H9 (cell line): Measurements from ENCODE around the gene PREP. TPM values are rescaled to one million over a fixed set of nuclear protein-coding genes. Genes with fewer than 3 reads are reported as not detected.

Experiments used
- DNase-seq: peaks from one replicate; pipeline ENCODE4 v3.0.0-alpha.2; 2017
- H2AFZ ChIP-seq: one replicate; pipeline ENCODE4 v1.6.1; 2013; ENCODE audit warnings: mild to moderate bottlenecking, low read length, control low read depth, moderate library complexity
- H2AK5ac ChIP-seq: 2 replicates; pipeline ENCODE4 v1.6.1; 2013; ENCODE audit warnings: low read length, control low read depth, mixed read lengths; ENCODE audit not compliant: insufficient read length
- H2BK120ac ChIP-seq: one replicate; pipeline ENCODE4 v1.6.1; 2013; ENCODE audit warnings: low read depth, mild to moderate bottlenecking, low read length, control low read depth, inconsistent platforms; ENCODE audit not compliant: poor library complexity, severe bottlenecking
- H2BK12ac ChIP-seq: 2 replicates; pipeline ENCODE4 v1.6.1; 2013; ENCODE audit warnings: low read length, control low read depth, mixed read lengths, low read depth; ENCODE audit not compliant: insufficient read length
- H2BK15ac ChIP-seq: 2 replicates; pipeline ENCODE4 v1.6.1; 2013; ENCODE audit warnings: low read depth, low read length, control low read depth
- H2BK20ac ChIP-seq: one replicate; pipeline ENCODE4 v1.6.1; 2013; ENCODE audit warnings: low read depth, mild to moderate bottlenecking, low read length, control low read depth, inconsistent platforms; ENCODE audit not compliant: poor library complexity, severe bottlenecking
- H2BK5ac ChIP-seq: 2 replicates; pipeline ENCODE4 v1.6.1; 2013; ENCODE audit warnings: low read length, control low read depth, mixed read lengths; ENCODE audit not compliant: insufficient read length
- H3K14ac ChIP-seq: 2 replicates; pipeline ENCODE4 v1.6.1; 2013; ENCODE audit warnings: low read length, control low read depth; ENCODE audit not compliant: insufficient read depth
- H3K18ac ChIP-seq: 2 replicates; pipeline ENCODE4 v1.6.1; 2013; ENCODE audit warnings: low read depth, mild to moderate bottlenecking, mixed read lengths, low read length, control low read depth; ENCODE audit not compliant: insufficient read length
- H3K23ac ChIP-seq: 2 replicates; pipeline ENCODE4 v1.6.1; 2013; ENCODE audit warnings: low read length, control low read depth, mixed read lengths, low read depth; ENCODE audit not compliant: insufficient read length
- H3K23me2 ChIP-seq: 2 replicates; pipeline ENCODE4 v1.6.1; 2013; ENCODE audit warnings: low read depth, mild to moderate bottlenecking, mixed read lengths, low read length, control low read depth; ENCODE audit not compliant: insufficient read length, poor library complexity, severe bottlenecking
- H3K27ac ChIP-seq: 2 replicates; pipeline ENCODE4 v1.5.1; 2013; ENCODE audit warnings: low read length, control low read depth, mixed read lengths, low read depth; ENCODE audit not compliant: insufficient read length
- H3K27me3 ChIP-seq: 2 replicates; pipeline ENCODE4 v1.6.1; 2013; ENCODE audit warnings: low read length, control low read depth, inconsistent platforms; ENCODE audit not compliant: insufficient read depth
- H3K4ac ChIP-seq: 2 replicates; pipeline ENCODE4 v1.6.1; 2013; ENCODE audit warnings: low read depth, mild to moderate bottlenecking, control low read depth, inconsistent platforms, low read length, moderate library complexity
- H3K4me1 ChIP-seq: 2 replicates; pipeline ENCODE4 v1.6.1; 2013; ENCODE audit warnings: low read length, control low read depth, inconsistent platforms; ENCODE audit not compliant: insufficient read depth
- H3K4me2 ChIP-seq: 2 replicates; pipeline ENCODE4 v1.6.1; 2013; ENCODE audit warnings: low read length, control low read depth, mixed read lengths; ENCODE audit not compliant: insufficient read length, insufficient read depth
- H3K56ac ChIP-seq: 2 replicates; pipeline ENCODE4 v1.6.1; 2013; ENCODE audit warnings: low read depth, mild to moderate bottlenecking, mixed read lengths, low read length, control low read depth; ENCODE audit not compliant: insufficient read length
- H3K79me1 ChIP-seq: 2 replicates; pipeline ENCODE4 v1.6.1; 2013; ENCODE audit warnings: low read depth, mild to moderate bottlenecking, moderate library complexity, low read length, control low read depth, inconsistent platforms; ENCODE audit not compliant: insufficient read depth, poor library complexity, severe bottlenecking
- H3K79me2 ChIP-seq: 2 replicates; pipeline ENCODE4 v1.6.1; 2013; ENCODE audit warnings: low read length, control low read depth, inconsistent platforms; ENCODE audit not compliant: insufficient read depth
- H3K9ac ChIP-seq: 2 replicates; pipeline ENCODE4 v1.6.1; 2013; ENCODE audit warnings: low read length, control low read depth, mixed read lengths; ENCODE audit not compliant: insufficient read length; ENCODE audit errors: extremely low read depth
- H3K9me3 ChIP-seq: one replicate; pipeline ENCODE4 v1.6.1; 2013; ENCODE audit warnings: low read depth, low read length, inconsistent platforms; ENCODE audit not compliant: control insufficient read depth
- H3T11ph ChIP-seq: one replicate; pipeline ENCODE4 v1.6.1; 2013; ENCODE audit warnings: mild to moderate bottlenecking, low read length, control low read depth, inconsistent platforms
- H4K20me1 ChIP-seq: one replicate; pipeline ENCODE4 v1.6.1; 2013; ENCODE audit not compliant: control insufficient read depth, insufficient read length, insufficient read depth
- H4K5ac ChIP-seq: 2 replicates; pipeline ENCODE4 v1.6.1; 2013; ENCODE audit warnings: low read depth, mild to moderate bottlenecking, mixed read lengths, low read length, control low read depth; ENCODE audit not compliant: insufficient read length
- H4K8ac ChIP-seq: replicated peaks from 2 replicates; pipeline ENCODE4 v1.6.1; 2013; ENCODE audit warnings: low read length, control low read depth, mixed read lengths, low read depth; ENCODE audit not compliant: insufficient read length
- H4K91ac ChIP-seq: 2 replicates; pipeline ENCODE4 v1.6.1; 2013; ENCODE audit warnings: low read depth, mild to moderate bottlenecking, moderate library complexity, mixed read lengths, low read length, control low read depth; ENCODE audit not compliant: insufficient read length
- H3K27ac Mint-ChIP-seq, 3 experiments: 2 replicates in 2 of 3; 3 replicates in 1 of 3; pipeline ENCODE4 v1.8.0; 2020 to 2021; ENCODE audit warnings: mixed read lengths in 3 of 3, mild to moderate bottlenecking in 1 of 3, moderate library complexity in 1 of 3
- H3K27me3 Mint-ChIP-seq: 2 replicates; pipeline ENCODE4 v1.8.0; 2021; ENCODE audit warnings: low read depth, mild to moderate bottlenecking, moderate library complexity, mixed read lengths
- H3K36me3 Mint-ChIP-seq, 3 experiments: 2 replicates in 2 of 3; 3 replicates in 1 of 3; pipeline ENCODE4 v1.8.0; 2020 to 2021; ENCODE audit warnings: low read depth in 3 of 3, mixed read lengths in 3 of 3; ENCODE audit not compliant: insufficient read depth in 1 of 3
- H3K4me1 Mint-ChIP-seq, 2 experiments: 2 replicates each; pipeline ENCODE4 v1.8.0; 2020; ENCODE audit warnings: mixed read lengths in 2 of 2
- H3K4me3 Mint-ChIP-seq, 2 experiments: 2 replicates in 1 of 2; 3 replicates in 1 of 2; pipeline ENCODE4 v1.8.0; 2020 to 2021; ENCODE audit warnings: mild to moderate bottlenecking in 2 of 2, mixed read lengths in 2 of 2, moderate library complexity in 1 of 2
- H3K9me3 Mint-ChIP-seq, 2 experiments: 2 replicates in 1 of 2; 3 replicates in 1 of 2; pipeline ENCODE4 v1.8.0; 2020; ENCODE audit warnings: mild to moderate bottlenecking in 2 of 2, mixed read lengths in 2 of 2, moderate library complexity in 1 of 2
- CTCF ChIP-seq: fragments of 200-600 bp; sonication (generic); conservative IDR thresholded peaks from 3 replicates; pipeline ENCODE4 v1.8.0; 2021; ENCODE audit warnings: antibody characterized with exemption, mild to moderate bottlenecking
- WGBS: extraction: QIAGEN DNeasy Blood & Tissue Kit; methylation state at CpG from one replicate; pipeline ENCODE4 v1.1.7; 2013; ENCODE audit warnings: missing lambda C conversion rate, low lambda C conversion rate, mixed read lengths; ENCODE audit not compliant: insufficient read length; ENCODE audit errors: extremely low coverage; 5-methylcytosine and 5-hydroxymethylcytosine counted together
- total RNA-seq: library from RNA; stranded (reverse); gene quantifications from 2 replicates; pipeline ENCODE4 v1.2.1, GENCODE V29; 2021

The PREP gene
- total RNA-seq, 1 experiment from 2014 or later: 54.0 TPM

- no peak overlapping the region for H3K4ac ChIP-seq
- no peak for TF ChIP-seq CTCF
These were observed 56.8 kb downstream of the PREP start for GRCh38 chr6:105346052-105346451.

More at GRCh38 chr6:105346052-105346451, 56.8 kb downstream of the PREP start:
- H2BK12ac ChIP-seq: no peak overlapping the region
- DNase-seq: no peak
- no peaks in the 10 kb centered on the region for H4K20me1 ChIP-seq
- Mint-ChIP-seq H3K36me3 (peaks cover 21 to 35% (median 33%) of the 10 kb centered on the region in 3 experiments), H3K4me3 (no peak overlapping the region), H3K4me1 (no peaks in the 10 kb centered on the region), H3K9me3 (peaks cover 2% of the 10 kb centered on the region in 2 experiments; a peak in 3 of 5 replicates), H3K27me3 (no peaks in the 10 kb centered on the region), H3K27ac (0 out of 7 replicates have a peak overlapping the region, but pooled peaks of 1 of the 3 experiments have one; percentile 11)
- H3K23me2 ChIP-seq: no peaks in the 10 kb centered on the region
- no peak overlapping the region for H2BK20ac ChIP-seq
- no CpG with 5 or more reads among the region's 3 CpGs for WGBS
- no peak overlapping the region for H4K91ac ChIP-seq
- H3K27me3 ChIP-seq: no peaks in the 10 kb centered on the region
- no peak overlapping the region for H4K8ac ChIP-seq
- no peak overlapping the region for H3K4me2 ChIP-seq
- no peaks in the 10 kb centered on the region for H3K4me1 ChIP-seq
- H2BK5ac ChIP-seq: no peak overlapping the region
- no peak overlapping the region for H3K18ac ChIP-seq
- no peaks in the 10 kb centered on the region for H3K9me3 ChIP-seq
- H3K14ac ChIP-seq: no peak overlapping the region
- H3K27ac ChIP-seq: no peak overlapping the region
- no peak overlapping the region for H3T11ph ChIP-seq
- no peak overlapping the region for H2BK15ac ChIP-seq
- H3K9ac ChIP-seq: no peak overlapping the region
- H2AFZ ChIP-seq: no peak overlapping the region
- no peak overlapping the region for H3K56ac ChIP-seq
- H3K79me2 ChIP-seq: no peaks in the 10 kb centered on the region
- H4K5ac ChIP-seq: no peak overlapping the region
- no peak overlapping the region for H3K23ac ChIP-seq
- H3K79me1 ChIP-seq: no peaks in the 10 kb centered on the region
- no peak overlapping the region for H2BK120ac ChIP-seq
- no peak overlapping the region for H2AK5ac ChIP-seq
